Activated CD4-positive, alpha-beta T cell treated with anti-CD3 and anti-CD28 coated beads, Interleukin-2, Interleukin-4, amounts not matched to agents 100 ng/mL and 50 ng/mL, durations not matched to agents 16 hours and 8 hours (primary cell): ENCODE results near the gene GPT2.
A peak's percentile ranks its signal among the peaks of the same experiment; 100 is the strongest.

Experiments
- DNase-seq: peaks from one replicate; pipeline ENCODE4 v3.0.0-alpha.2; 2020; ENCODE audit warnings: low spot score

Gene GPT2, protein sequence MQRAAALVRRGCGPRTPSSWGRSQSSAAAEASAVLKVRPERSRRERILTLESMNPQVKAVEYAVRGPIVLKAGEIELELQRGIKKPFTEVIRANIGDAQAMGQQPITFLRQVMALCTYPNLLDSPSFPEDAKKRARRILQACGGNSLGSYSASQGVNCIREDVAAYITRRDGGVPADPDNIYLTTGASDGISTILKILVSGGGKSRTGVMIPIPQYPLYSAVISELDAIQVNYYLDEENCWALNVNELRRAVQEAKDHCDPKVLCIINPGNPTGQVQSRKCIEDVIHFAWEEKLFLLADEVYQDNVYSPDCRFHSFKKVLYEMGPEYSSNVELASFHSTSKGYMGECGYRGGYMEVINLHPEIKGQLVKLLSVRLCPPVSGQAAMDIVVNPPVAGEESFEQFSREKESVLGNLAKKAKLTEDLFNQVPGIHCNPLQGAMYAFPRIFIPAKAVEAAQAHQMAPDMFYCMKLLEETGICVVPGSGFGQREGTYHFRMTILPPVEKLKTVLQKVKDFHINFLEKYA

DNA sequence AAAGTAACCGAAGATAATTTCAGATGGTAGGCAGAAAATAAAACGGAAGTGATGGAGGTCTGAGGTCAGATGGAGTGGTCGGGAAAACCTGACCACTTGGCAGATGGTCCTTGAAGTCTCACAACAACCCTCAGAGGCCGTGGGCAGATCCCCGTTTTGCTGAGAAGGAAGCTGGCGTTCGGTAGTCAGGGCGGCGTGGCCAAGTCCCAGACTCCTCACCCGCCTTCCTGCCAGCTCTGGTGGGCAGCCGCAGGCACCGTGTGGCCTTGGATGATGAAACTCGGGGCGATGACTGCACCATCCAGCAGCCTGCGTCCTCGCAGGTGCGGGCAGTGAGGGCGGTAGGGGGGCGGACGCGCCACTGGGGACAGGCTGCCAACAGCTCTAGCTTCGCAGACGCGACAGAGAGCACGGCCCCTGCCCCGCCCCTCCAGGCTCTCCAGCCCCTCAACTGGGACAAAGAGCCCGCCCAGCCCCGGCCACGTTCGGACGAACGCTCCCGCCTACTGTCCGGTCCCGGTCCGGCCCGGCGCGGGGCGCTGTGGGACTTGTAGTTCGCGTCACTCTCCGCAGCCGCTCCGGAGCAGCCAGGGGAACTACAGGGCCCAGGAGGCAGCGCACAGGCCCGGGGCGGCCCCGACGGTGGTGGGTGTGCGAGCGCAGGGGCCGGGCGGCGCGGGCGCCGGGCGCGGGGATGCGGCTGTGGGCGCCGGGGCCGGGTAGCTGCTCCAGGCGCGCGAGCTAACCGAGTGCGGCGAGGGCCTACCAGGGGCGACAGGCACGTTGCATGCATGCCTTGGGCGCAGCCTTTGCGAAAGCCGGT, at the start of gene GPT2:
Gene GPT2, plus strand, starts transcription at position 673 of the 823 bp plus-strand sequence. CDS start 354 bp downstream, outside the sequence.
- DNase-seq: peak; percentile 94

DNA sequence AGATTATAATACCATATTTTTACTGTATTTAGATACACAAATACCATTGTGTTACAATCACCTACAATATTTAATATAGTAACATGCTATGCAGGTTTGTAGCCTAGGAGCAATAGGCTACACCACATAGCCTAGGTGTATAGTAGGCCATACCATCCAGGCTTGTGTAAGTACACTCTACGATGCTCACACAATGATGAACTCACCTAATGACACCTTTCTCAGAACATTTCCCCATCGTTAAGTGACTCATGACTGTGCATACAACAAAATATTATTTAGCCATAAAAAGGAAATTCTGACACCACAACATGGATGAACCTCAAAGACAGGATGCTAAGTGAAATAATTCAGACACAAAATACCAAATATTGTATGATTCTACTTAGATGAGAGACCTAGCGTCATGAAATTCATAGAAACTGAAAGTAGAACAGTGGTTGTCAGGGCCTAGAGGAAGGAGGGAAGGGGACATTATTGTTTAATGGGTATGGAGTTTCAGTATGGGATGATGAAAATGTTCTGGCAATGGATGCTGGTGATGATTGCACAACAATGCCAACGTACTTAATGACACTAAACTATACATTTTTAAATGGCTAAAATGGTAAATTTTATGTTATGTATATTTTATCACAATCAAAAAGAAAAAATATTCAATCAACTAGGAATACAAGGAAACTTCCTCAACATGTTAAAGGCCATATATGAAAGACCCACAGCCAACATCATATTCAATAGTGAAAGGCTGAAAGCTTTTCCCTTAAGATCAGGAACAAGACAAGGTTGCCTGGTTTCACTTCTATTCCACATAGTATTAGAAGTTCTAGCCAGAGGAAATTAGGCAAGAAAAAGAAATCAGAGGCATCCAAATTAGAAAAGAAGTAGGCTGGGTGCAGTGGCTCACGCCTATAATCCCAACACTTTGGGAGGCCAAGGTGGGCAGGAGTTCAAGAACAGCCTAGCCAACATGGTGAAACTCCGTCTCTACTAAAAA, 47.3 kb upstream of the GPT2 start:
- no peak for DNase-seq

DNA sequence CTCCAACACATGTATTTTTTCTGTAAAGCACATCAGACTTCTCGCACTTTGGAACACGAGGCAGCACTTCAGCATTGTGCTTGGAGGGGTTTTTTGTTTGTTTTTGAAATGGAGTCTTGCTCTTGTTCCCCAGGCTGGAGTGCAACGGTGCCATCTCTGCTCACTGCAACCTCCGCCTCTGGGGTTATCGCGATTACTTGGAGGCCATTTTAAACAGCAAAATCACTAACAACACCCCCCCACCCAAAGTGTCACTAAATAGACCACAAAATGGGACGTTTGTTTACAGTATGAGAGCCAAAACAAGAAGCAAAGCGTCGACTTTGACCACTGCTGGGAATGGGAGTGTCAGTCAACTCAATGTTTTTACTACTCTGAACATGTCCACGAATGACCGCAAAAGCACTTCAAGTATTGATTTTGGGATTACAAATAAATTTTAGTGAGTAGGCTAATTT, 44.1 kb upstream of the GPT2 start:
- no peak for DNase-seq

DNA sequence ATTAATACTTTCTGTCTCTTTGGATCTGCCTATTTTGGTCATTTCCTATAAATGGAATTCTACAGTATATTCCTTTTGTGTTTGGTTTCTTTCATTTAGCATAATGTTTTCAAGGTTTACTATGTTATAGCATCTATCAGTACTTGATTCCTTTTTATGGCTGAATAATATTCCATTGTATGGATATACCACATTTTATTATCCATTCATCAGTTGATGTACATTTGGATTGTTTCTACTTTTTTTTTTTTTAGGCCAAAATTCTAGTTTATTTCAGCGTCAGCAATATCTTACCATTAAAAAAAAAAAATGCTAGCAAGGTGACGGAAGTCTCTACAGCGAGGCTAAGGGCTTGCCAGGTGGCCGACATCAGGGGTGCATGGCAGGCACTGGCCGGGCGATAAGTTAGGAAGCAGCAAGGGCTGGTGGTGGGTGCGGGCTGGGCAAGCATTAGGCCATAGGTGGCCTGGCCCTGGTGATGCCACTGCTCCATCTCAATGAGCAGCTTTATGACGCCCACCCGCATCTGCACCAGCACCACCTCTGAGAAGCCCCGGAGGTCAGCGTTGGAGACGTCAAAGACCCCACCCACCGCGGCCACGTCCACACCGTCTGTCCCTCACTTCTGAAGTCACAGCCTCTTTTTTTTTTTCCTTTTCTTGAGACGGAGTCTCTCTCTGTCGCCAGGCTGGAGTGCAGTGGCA, 41.8 kb upstream of the GPT2 start:
- no peak for DNase-seq

DNA sequence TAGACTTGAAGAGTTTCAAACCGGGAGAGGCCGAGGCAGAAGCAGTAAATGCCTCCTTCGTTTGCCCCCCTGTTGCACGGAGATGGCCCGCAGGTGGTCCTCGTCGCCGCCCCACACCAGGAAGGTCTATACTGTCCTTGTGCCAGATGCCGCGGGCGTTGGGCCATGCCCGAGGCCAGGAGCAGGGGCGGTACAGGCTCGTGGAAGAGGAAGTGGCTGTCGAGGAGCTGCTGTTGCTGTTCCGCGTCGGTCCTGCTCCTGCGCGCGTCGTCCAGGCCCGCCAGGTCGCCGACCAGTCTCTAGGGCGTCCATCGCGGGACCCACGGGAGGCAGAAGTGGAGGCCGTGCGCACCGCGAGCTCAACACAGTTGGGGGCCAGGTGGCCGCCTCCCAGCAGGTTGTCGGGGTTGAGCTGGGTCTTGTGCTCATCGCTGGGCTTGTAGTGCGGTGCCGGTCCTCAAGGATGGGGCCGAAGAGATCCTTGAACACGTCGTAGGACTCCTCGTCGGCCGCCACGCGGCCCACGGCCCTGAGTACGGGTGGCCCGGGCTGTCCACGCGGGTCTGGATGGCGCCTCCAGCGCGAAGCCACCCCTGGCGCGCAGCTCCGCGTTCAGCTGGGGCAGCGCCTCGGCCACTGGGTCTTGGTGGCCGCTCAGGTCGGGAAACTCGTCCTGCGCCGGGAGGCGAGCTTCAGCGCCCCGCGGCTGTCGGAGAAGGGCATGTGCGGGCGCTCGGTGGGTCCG, 40.1 kb upstream of the GPT2 start:
- DNase-seq: no peak

DNA sequence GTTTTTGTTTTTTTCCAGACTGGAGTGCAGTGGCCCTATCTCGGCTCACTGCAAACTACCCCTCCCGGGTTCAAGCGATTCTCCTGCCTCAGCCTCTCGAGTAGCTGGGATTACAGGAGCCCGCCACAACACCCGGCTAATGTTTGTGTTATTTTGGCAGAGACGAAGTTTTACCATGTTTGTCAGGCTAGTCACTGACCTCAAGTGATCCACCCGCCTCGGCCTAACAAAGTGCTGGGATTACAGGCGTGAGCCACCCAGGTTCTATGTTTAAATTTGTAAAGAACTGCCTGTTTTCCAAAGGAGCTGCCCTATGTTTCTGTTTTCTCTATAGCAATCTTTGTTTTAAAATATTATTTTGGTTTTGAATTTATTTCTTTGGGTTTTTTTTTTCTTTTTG, 39.4 kb upstream of the GPT2 start:
- DNase-seq: no peak

DNA sequence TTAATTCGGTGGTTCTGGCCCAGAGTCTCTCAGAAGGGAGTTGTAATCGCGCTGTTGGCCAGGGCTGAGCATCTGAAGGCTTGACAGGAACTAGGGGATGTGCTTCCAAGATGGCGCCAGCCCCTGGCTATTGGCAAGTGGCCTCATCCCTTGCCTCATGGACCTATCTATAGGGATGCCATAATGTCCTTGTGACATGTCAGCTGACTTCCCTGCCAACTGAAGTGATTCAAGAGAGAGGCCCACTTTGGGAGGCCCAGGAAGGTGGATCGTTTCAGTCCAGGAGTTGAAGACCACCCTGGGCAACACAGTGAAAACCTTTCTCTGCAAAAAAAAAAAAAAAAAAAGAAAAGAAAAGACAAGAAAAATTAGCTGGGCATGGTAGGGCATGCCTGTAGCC, 38.2 kb upstream of the GPT2 start:
- no peak for DNase-seq

DNA sequence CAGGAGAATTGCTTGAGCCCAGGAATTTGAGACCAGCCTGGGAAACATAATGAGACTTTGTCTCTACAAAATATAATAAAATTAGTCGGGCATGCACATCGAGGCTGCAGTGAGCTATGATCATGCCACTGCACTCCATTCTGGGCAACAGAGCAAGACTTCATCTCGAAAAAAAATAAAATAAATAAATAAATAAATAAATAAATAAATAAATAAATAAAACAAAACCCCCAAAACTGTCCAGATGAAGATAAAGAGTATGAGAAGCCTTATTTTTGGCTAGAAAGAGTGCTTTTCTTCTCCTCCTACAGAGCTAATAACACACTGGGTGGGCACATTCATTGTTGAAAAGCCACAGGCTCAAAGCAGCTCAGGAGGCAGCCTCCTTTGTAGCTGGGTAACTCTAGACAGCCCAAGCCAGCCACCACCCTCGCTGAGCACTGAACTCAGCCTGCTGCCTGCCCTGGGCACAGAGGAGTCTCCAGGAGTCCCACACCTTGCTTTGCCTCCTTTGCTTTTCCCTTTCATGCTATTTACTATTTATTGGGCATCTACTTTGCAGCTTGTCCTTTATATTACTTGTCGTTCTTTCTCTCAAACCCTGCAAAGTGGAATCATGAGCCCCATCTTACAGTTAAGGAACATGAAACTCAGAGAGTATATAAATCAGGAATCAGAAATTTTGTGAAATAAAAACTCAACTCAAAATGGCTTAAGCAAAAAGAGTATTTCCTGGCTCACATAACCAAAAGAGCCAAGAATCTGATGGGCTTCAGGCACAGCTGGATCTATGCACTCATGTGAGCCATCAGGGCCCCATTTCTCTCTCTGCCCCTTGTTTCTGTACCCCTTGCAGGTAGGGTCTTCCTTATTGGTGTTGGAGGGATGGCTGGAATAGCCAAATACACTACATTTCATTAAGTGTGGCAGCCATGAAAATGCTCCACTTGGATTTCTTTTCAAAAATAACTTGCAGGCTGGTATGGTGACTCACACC, 35.1 kb upstream of the GPT2 start:
- DNase-seq: no peak

DNA sequence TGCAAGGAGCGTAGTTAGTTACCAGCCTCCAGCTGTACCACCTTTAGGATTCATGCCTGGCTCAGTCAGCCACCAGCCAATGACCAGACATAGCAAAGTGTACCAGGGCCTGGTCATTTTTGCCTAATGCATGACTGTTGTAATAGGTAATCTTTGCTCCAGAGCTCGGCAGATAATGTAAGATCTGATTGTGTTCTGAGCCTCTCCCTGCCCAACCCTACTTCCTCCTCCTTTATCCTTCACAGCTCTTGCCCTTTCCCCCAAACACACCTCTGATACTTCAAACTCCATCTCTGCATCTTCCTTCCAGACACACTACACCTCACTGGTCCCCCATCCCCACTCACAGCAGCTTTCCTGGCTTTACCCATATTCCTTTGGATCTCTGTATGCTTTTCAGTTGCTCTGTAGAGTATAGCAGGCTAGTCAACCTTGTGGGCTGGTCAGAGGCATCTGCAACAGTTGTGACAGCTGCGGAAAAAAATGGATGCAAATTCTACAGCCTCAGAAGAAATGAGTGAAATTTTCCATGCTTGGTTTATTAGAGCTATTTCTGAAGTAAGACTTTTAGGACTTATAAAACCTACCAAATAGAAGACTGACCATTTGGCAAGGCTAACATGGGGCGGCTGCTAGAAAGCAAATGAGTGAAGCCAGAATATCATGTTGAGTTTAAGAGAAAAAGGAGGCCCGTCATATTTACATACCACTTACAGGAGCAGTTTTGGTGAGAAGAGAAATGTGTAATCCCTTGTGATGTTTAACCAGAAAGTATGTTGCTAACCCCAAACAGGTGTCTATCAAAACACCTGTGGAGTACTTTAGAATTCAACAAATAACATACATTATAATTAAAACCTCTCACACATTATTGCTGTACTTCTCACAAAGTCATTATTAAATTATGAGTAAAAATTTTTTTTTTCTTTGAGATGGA, 33.3 kb upstream of the GPT2 start:
- DNase-seq: no peak

DNA sequence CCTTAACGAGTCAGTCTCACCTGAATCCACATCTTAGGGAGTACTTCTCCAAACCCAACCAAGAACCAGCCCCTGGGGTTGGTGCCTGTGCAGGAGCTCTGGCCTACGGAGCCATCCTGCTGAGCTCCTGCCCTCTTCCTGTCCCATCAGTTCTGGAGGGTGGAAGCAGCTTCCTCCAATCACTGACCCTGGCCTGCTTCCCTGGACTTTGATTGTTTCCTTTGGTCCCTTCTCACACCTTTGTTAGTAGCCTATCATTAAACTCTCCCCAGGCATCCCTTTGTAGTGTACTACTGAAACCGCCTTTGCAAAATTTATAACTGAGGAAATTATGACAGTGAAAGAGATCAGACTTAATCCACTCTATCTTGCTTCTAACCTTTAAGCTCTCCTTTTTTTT, 32.0 kb upstream of the GPT2 start:
- no peak for DNase-seq

DNA sequence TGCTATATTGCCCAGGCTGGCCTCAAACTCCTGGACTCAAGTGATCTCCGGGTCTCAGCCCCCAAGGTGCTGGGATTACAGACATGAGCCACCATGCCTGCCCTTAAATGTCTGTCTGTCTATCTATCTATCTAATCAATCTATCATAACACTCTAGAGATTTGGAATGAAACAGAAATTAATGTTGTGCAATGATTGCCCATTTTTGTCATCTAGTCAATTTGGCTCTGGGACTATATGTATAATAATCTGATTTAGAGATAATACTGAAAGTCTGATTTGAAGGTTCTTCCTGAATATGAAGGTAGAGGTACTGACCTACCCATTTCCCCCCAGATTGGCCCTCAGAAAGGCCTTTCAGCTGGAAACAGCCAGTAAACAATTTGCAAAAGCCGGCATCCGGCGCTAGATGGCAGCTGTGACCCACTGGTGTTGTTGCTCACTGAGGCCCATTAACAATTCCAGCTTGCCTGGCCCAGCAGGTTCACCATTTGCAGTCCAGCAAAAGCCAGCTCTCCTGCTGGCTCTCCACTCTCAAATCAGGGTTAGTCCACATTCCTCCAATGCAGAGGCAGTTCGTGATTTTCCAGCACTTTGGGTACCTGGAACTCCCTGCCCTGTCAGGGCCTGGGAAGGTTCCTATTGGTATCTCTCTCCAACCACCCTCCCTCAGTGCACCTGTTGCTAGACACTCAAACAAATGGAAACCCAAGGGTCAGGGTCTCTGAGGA, 30.3 kb upstream of the GPT2 start:
- peak; percentile 65 for DNase-seq

DNA sequence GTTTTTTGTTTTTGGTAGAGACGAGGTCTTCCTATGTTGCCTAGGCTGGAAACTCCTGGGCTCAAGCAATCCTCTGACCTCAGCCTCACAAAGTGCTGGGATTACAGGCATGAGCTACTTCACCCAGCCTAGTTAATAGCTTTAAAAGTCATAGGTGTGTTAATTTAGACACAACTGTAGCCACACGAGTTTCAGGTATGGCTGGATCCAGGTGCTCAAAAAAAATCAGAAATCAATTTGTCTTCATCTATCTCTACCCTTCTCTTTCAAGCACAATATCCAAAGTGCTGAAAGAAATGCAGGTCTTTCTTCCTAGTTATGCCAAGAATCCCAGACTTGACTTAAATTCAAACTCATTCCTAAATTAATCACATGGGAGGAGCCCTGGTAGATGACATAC, 29.3 kb upstream of the GPT2 start:
- DNase-seq: no peak

DNA sequence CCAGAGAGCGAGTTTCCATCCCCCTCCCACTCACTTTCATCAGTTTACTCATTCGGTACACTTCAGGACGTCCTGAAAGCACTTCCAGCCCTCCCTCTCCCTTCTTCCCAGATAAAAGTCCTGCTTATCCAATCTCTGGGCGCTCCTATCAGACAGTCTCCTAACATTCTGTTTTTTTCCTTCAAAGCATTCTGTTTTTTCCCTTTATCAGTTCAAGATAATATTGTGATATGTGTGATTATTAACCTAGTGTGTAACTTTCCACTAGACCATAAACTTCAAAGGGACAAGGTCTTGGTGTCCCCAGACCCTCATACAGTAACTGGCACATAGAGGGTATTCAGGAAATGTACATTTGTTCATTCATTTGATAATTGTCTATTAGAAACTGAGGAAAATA, 28.8 kb upstream of the GPT2 start:
- DNase-seq: no peak

DNA sequence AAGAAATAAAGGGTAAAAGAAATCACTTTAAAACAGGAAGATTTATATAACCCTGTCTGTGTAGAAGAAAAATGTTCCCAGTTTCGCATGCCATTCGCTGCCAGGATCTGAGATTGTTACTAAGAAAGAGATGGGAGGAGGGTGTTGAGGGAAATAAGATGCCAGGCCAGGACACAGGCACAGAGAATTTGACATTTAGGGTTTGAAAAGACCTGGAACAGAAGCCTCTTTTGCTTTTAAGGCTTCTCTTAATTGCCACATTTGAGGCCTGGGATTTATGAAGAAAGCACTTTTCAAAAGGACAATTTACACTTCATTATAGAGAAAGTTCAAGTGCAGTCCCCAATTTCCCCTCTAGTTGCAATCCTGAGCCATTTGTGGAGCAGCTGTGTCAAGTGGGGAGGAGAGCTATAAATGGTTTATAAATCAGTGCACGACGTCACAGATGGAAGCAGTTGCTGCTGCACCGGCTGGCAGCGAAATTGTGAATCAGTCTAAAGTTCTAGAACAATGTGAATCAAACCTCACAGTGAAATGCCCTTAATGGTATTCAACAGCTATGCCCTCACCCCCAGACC, 26.7 kb upstream of the GPT2 start:
- DNase-seq: no peak

DNA sequence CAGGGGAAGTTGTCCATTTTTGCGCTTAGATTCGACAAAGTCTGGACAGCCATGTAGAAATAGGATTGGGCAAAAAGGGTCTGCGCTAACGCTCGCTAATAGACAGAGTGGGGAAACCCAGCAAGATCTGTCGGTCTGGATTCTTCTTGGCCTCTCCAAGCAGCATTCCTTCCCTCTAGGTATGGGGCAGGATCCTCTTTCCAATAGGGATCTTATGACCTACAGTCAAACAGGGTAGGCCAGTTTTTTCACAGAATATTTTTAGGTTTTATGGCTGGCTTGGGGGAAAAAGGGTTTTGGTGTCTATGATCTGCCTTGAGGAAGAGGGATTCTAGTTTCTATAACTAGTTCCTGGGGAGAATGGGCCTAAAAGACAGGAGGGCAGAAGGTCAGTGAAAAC, 26.0 kb upstream of the GPT2 start:
- no peak for DNase-seq

DNA sequence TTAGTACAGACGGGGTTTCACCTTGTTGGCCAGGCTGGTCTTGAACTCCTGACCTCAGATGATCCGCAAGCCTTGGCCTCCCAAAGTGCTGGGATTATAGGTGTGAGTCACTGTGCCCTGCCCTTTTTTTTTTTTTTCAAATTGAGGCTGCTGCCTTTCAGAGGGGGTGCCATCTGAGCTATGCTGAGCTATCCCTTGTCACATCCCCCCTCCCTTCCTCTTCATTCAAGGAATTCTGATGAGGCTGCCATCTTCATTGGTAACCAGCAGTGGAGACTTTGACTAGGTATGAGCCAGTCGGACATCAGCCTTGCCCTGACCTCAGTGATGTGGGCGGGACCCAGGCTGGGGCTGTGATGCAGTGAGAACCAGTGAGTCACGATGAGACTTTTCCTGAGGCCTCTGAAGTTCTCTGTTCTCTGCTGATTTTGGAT, 24.4 kb upstream of the GPT2 start:
- no peak for DNase-seq
